ENCODE measurements around the gene ZNF561.

- TF ChIP-seq CTCF (IDR thresholded peaks at IDR 0.05) (no peak), POLR2A (IDR thresholded peaks at IDR 0.05) (no peak)
Measured at GRCh38 chr19:9615844-9616243, 5.2 kb downstream of the ZNF561 start.
